Lower leg skin (tissue), 4 donors: Measurements from ENCODE around the gene NMU. TPM values are rescaled to one million over a fixed set of nuclear protein-coding genes. Genes with fewer than 3 reads are reported as not detected.
"Not testable (repeated sequence)": the region's sequence is repeated elsewhere in the genome, so short reads cannot be mapped to it uniquely, and the experiment has no call there.

ENCODE experiments used
- DNase-seq, 2 donors: peaks; one replicate each; pipeline ENCODE4 v3.0.0-alpha.2; 2019; ENCODE audit warnings: low spot score in 2 of 2
- H3K4me3 ChIP-seq: fragments of 200-600 bp; sonication (generic); 2 replicates; pipeline ENCODE4 v1.5.1; 2017; ENCODE audit warnings: mild to moderate bottlenecking, low read depth; ENCODE audit not compliant: poor library complexity, severe bottlenecking
- POLR2A ChIP-seq, 2 donors: fragments of 450-650 bp; IDR thresholded peaks; one replicate each; pipeline ENCODE4 v1.6.1; 2016 to 2017; ENCODE audit warnings: antibody characterized with exemption in 2 of 2, mild to moderate bottlenecking in 1 of 2, moderate library complexity in 1 of 2
- WGBS, 2 donors: methylation state at CpG; one replicate each; pipeline ENCODE4 v1.1.5; 2018; 5-methylcytosine and 5-hydroxymethylcytosine counted together
- intact Hi-C: fragments of 100-400 bp; cut with DNase I; formaldehyde crosslinking; loops from one replicate; pipeline ENCODE4 v1.15.0; 2023; ENCODE audit warnings: low total_unique reads
- total RNA-seq, 4 donors: library from RNA; depleted of rRNA; stranded (reverse); fragments of >200 nt; gene quantifications; one replicate each; pipeline ENCODE4 v1.1.0, GENCODE V29; 2016
- TF ChIP-seq, protein P1 (sequence below), 3 donors: fragments of 450-650 bp; IDR thresholded peaks; one replicate each; pipeline ENCODE4 v1.5.1; 2016; ENCODE audit warnings: antibody characterized with exemption in 3 of 3, mild to moderate bottlenecking in 3 of 3, moderate library complexity in 2 of 3

The NMU gene, protein sequence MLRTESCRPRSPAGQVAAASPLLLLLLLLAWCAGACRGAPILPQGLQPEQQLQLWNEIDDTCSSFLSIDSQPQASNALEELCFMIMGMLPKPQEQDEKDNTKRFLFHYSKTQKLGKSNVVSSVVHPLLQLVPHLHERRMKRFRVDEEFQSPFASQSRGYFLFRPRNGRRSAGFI
- 10 to 100 TPM; 21.7 to 30.3 (median 26.7) TPM for total RNA-seq

DNA sequence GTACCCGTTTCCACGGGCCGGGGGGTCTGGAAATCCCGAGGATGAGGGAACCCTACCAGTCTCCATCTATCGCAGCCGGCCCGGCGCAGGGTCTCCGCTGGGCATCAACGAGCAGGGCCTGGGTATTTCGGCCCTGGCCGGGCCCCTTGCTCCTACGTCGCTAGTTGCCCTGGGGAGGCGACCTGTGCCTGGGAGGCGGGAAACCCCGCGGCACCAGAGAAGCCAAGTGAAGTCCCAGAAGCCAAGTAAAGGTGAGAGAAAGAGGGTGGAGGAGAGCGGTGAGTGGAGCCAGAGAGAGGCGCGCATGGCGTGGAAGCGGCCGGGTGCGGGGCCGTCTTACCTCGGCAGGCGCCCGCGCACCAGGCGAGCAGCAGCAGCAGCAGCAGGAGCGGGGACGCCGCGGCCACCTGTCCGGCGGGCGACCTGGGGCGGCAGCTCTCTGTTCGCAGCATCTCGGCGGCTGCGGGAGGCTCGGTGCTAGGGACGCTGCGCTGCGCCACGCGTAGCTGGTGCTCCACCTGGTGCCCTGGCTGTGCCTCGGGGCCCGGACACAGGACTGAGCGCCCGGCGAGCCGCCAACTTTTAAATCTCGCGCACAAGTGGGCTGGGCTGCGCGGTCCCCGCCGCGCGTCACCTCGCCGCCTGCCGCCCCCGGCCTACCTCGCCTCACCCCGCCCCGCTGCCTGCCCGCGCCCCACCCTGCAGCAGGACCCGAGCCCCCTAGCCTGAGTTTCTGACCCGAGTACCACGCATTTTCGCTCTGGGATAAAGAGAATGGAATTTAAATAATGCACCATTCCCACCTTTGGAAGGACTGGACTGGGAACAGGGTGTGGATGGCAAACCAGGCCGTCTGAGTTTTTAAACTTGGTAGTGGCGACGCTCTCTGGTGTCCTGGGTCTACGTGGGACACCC, at the start of gene NMU:
NMU (minus strand) TSS at position 558 of the 915 bp plus-strand sequence; CDS start at position 452, 106 bp downstream.
- peak in 1 of 2 donors; percentile 86 for DNase-seq
- WGBS, 2 donors: 1% methylated on average over 55 to 56 of the region's 80 CpGs
- intact Hi-C loops: no loop called here

DNA sequence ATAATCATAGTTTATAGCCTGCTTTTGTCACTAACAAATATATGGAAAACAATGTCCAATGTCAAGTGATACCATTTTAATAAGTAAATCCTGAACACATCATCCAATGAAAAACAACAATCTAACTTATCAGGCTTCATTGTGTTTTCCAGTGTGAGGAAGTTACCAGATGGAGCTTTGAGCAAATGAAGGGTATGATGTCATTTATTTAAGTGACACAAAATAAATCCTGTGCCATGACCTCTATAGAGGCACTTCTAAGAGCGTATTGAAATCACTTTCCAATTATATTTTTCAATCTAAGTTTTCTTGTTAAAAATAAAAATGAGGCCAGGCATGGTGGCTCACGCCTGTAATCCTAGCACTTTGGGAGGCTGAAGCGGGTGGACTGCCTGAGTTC, 48.2 kb upstream of the NMU start:
- TF ChIP-seq, protein P1, sequence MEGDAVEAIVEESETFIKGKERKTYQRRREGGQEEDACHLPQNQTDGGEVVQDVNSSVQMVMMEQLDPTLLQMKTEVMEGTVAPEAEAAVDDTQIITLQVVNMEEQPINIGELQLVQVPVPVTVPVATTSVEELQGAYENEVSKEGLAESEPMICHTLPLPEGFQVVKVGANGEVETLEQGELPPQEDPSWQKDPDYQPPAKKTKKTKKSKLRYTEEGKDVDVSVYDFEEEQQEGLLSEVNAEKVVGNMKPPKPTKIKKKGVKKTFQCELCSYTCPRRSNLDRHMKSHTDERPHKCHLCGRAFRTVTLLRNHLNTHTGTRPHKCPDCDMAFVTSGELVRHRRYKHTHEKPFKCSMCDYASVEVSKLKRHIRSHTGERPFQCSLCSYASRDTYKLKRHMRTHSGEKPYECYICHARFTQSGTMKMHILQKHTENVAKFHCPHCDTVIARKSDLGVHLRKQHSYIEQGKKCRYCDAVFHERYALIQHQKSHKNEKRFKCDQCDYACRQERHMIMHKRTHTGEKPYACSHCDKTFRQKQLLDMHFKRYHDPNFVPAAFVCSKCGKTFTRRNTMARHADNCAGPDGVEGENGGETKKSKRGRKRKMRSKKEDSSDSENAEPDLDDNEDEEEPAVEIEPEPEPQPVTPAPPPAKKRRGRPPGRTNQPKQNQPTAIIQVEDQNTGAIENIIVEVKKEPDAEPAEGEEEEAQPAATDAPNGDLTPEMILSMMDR (IDR thresholded peaks at IDR 0.05): no peak
- TF ChIP-seq POLR2A (IDR thresholded peaks at IDR 0.05): no peak
- DNase-seq: no peak
- WGBS, 2 donors: 93 to 96% methylated on average over 3 of the region's 3 CpGs

More for the DNA sequence above, at the start of gene NMU:
- TF ChIP-seq POLR2A (IDR thresholded peaks at IDR 0.05): no peak
- TF ChIP-seq, protein P1 (IDR thresholded peaks at IDR 0.05): no peak
- H3K4me3 ChIP-seq: peak within 1 kb of the TSS; percentile 13

DNA sequence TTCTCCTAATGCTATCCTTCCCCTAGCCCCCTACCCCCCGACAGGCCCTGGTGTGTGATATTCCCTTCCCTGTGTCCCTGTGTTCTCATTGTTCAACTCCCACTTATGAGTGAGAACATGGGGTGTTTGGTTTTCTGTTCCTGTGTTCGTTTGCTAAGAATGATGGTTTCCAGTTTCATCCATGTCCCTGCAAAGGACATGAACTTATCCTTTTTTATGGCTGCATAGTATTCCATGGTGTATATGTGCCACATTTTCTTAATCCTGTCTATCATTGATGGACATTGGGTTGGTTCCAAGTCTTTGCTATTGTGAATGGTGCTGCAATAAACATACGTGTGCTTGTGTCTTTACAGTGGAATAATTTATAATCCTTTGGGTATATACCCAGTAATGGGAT, 46.7 kb upstream of the NMU start:
- WGBS, 2 donors: 83% methylated on average over 3 of the region's 3 CpGs

More for the DNA sequence above, 48.2 kb upstream of the NMU start:
- intact Hi-C loops: no loop called here
- no peak overlapping the region for H3K4me3 ChIP-seq

DNA sequence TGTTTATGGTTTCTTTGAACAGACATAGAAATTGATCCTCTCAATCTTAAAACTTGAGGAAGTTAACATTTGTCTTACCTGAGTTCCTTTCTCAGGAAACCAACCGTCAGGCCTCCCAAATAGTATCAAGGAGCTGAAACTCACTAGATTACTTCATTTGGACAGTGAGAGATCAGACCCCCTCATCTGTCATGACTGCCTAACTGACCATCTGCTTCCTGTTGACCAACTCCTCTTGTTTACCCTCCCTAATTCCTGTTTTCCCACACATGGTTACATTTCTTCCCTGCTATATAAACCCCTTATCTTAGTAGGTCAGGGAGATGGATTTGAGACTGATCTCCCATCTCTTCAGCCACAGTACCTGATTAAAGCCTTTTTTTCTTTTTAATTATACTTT, 46.2 kb upstream of the NMU start:
- WGBS, 2 donors: 74 to 77% methylated on average over 1 of the region's 1 CpG
- intact Hi-C loops: no loop called here
- DNase-seq: no peak
- no peak overlapping the region for H3K4me3 ChIP-seq
- TF ChIP-seq, protein P1 (IDR thresholded peaks at IDR 0.05): no peak
- no peak for TF ChIP-seq POLR2A (IDR thresholded peaks at IDR 0.05)

More for the DNA sequence above, 46.7 kb upstream of the NMU start:
- intact Hi-C loops, H3K4me3 ChIP-seq, DNase-seq: not testable (repeated sequence)

DNA sequence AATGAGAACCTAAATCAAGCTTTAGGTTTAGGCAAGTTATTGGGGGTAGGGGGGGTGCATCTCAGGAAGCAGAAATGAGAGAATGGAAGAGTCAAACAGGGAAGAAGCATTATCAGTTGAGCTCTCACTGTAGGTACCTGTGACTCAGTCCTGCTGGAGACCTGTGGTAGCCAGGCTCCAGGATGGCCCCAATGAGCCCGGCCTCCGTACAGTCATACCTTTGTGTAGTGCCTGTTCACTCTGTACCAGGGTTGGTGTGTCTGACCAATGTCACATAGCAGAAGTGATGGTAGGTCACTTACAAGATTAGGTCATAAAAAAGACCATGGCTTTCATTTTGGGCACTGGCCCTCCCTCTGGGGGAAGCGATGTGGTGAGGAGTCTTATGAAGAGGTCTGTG, 45.3 kb upstream of the NMU start:
- H3K4me3 ChIP-seq: no peak overlapping the region
- intact Hi-C loops: no loop called here
- TF ChIP-seq, protein P1 (IDR thresholded peaks at IDR 0.05): no peak
- TF ChIP-seq POLR2A (IDR thresholded peaks at IDR 0.05): no peak
- WGBS, 2 donors: 91 to 96% methylated on average over 3 of the region's 3 CpGs
- no peak for DNase-seq

DNA sequence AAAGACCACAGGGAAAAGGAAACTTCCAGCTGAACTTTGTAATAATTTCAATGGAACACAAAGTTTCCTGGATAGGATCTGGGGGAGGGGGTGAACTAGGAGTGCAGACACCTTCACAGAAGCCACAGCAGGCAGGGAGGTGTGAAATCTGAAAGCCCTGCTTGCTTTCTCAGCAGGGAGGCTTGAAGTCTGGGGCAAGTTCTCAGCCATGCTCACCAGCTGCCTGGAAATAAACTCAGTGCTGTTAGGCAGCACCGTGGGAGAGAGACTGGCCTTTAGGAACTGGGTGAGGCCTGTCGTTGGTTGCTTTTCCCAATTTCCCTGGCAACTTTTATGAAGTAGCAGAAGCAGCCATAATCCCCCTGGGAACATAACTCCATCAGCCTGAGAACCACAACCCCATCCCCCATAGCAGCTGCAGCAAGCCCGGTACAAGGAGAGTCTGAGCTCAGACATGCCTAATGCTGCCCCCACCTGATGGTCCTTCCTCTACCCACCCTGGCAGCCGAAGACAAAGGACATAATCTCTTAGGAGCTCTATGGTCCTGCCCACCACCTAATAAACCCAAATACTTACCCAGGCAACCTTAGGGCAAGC, 39.2 kb upstream of the NMU start:
- no peak for DNase-seq
- WGBS, 2 donors: 36% methylated on average over 4 of the region's 4 CpGs
- no peak overlapping the region for H3K4me3 ChIP-seq
- intact Hi-C loops: no loop called here
- TF ChIP-seq POLR2A (IDR thresholded peaks at IDR 0.05): no peak
- TF ChIP-seq, protein P1 (IDR thresholded peaks at IDR 0.05): no peak
